ENCODE results near the gene ANAPC4.

DNA sequence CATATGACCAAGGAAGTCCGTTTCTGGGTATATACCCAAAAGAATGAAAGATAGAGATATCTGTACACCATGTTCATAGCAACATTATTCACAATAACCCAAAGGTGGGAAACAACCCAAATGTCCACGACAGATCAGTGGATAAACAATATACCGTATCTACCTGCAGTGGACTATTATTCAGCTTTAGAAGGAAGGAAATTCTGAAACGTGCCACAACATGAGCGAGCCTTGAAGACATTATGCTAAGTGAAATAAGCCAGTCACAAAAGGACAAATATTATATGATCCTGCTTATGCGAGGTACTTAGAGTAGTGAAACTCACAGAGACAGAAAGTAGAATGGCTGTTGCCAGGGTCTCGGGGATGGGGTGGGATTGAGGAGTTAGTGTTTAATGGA, 75.0 kb downstream of the ANAPC4 start:
- TF ChIP-seq EZH2 (IDR thresholded peaks at IDR 0.05; ENCODE audit: insufficient read depth, poor library complexity, severe bottlenecking) (no peak), EZH2phosphoT487 (IDR thresholded peaks at IDR 0.05; ENCODE audit: insufficient read depth, low read depth) (no peak)
